Measurements from ENCODE around the gene SEC23A.

DNA sequence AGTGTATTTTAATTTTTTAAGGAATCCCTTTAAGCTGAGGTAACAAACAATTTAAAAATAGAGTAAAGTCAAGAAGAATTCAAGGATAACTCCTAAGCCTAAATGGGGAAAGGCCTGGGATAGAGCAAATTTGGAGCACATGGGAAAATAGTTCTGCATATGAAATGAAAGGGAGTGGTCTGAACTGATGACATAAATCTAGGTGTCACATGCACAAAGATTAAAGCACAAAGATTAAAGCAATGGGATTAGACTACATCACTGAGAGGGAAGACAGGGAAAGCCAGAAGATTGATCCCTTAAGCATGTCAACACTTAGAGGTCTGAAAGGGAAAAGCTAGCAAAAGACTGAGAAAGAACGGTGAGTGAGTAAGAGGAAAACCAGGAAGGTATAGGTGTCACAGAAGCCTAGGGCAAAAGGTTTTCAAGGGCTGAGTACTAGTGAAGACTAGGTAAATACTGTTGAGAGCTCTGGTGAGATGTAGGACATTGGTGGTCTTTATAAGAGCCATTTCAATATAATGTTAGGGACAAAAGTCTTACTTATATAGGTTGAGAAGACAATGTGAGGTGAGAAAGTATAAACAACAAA lies 59.6 kb downstream of the SEC23A start:
- no peak for TF ChIP-seq EZH2 (IDR thresholded peaks at IDR 0.05; ENCODE audit: borderline replicate concordance, low read depth, low read length, severe bottlenecking)
- TF ChIP-seq, protein P1, sequence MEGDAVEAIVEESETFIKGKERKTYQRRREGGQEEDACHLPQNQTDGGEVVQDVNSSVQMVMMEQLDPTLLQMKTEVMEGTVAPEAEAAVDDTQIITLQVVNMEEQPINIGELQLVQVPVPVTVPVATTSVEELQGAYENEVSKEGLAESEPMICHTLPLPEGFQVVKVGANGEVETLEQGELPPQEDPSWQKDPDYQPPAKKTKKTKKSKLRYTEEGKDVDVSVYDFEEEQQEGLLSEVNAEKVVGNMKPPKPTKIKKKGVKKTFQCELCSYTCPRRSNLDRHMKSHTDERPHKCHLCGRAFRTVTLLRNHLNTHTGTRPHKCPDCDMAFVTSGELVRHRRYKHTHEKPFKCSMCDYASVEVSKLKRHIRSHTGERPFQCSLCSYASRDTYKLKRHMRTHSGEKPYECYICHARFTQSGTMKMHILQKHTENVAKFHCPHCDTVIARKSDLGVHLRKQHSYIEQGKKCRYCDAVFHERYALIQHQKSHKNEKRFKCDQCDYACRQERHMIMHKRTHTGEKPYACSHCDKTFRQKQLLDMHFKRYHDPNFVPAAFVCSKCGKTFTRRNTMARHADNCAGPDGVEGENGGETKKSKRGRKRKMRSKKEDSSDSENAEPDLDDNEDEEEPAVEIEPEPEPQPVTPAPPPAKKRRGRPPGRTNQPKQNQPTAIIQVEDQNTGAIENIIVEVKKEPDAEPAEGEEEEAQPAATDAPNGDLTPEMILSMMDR (IDR thresholded peaks at IDR 0.05; ENCODE audit: borderline replicate concordance, extremely low read depth, low read length, poor library complexity, severe bottlenecking): no peak
